ENCODE measurements around the gene RIMS4. TPM values are rescaled to one million over a fixed set of nuclear protein-coding genes. Genes with fewer than 3 reads are reported as not detected.

RIMS4 gene
- total and polyA plus RNA-seq, 7 donors, result 0.01 to 0.73 (median 0.16) TPM

DNA sequence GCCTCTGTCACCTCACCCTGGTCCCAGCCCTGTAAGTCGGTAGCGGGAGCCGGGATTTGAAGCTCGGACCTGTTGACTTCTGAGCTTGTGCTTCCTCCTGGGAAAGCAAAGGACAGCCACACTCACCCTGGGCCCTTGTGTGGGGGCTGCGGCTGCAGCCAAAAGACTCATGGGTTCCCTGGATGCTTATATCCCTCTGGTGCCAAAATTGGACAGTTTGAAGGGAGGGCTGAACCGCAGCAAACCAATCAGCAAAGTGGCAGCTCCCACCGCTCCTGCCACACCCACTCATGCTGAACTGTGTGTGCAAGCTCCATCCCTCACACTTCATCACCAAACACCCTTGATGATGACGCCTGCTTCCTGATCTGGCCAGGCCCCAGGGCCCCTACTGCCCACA is 99.1 kb downstream of the RIMS4 start:
- Histone ChIP-seq H3K4me1 (peaks cover 30% of the 10 kb centered on the region), H3K9me3 (no peaks in the 10 kb centered on the region), H3K36me3 (ENCODE audit: insufficient read depth in 1 of 2, low read depth in 1 of 2) (no peaks in the 10 kb centered on the region), H3K27me3 (ENCODE audit: insufficient read depth in 3 of 3, low read length in 2 of 3) (no peaks in the 10 kb centered on the region), H3K4me3 (no peak overlapping the region), H3K27ac (no peak overlapping the region)
- intact Hi-C loops (cut with DNase I), result no loop called here
- no peak for ATAC-seq
- DNase-seq, result no peak
- WGBS, 3 donors, result 88 to 92% (median 91%) methylated on average over 8 of the region's 8 CpGs
- TF ChIP-seq, protein P1, sequence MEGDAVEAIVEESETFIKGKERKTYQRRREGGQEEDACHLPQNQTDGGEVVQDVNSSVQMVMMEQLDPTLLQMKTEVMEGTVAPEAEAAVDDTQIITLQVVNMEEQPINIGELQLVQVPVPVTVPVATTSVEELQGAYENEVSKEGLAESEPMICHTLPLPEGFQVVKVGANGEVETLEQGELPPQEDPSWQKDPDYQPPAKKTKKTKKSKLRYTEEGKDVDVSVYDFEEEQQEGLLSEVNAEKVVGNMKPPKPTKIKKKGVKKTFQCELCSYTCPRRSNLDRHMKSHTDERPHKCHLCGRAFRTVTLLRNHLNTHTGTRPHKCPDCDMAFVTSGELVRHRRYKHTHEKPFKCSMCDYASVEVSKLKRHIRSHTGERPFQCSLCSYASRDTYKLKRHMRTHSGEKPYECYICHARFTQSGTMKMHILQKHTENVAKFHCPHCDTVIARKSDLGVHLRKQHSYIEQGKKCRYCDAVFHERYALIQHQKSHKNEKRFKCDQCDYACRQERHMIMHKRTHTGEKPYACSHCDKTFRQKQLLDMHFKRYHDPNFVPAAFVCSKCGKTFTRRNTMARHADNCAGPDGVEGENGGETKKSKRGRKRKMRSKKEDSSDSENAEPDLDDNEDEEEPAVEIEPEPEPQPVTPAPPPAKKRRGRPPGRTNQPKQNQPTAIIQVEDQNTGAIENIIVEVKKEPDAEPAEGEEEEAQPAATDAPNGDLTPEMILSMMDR (IDR thresholded peaks at IDR 0.05), result no peak

DNA sequence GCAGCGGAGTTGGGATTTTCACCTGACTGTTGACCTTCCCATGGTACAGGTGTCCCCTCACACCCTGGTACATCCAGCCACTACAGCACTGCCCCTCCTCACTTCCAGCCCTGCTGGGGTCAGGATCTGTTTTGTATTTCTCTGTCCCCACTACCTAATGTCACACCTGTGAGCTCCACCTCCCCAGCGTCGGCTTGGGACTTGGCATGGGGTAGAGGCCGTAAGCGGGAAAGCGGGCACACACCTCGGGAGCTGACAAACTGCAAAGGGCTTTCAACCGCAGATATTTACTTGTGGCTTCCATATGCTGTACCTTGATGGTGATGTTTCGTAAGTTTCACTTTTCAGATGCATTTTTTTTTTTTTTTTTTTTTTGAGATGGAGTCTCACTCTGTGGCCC is 100.5 kb downstream of the RIMS4 start:
- TF ChIP-seq, protein P1 (IDR thresholded peaks at IDR 0.05), result no peak
- Histone ChIP-seq H3K9me3 (no peaks in the 10 kb centered on the region), H3K27me3 (ENCODE audit: insufficient read depth in 3 of 3, low read length in 2 of 3) (no peaks in the 10 kb centered on the region), H3K36me3 (ENCODE audit: insufficient read depth in 1 of 2, low read depth in 1 of 2) (no peaks in the 10 kb centered on the region), H3K4me1 (peaks cover 18% of the 10 kb centered on the region), H3K27ac (no peak overlapping the region), H3K4me3 (no peak overlapping the region)
- DNase-seq, result no peak
- 94 to 96% (median 94%) methylated on average over 9 of the region's 9 CpGs for WGBS, 3 donors
- intact Hi-C loops (cut with DNase I), result no loop called here
- ATAC-seq, result no peak

DNA sequence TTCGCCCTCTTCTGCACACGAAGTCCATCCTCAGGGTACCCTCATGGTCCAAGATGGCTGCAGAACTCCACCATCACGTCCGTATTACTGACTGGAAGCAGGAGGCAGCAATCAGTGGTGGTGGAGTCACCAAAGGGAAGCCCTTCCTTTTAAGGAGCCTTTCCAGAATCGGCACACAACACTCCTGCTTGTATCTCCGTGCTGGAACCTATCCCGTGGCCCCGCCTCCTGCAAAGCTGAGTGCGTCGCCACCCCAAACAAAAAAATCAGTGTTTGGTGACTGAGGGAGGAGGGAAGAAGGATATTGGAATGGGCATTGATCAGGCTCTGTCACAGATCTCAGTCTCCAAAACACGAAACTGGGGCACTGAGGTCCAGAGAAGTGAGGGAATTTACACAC is 101.0 kb downstream of the RIMS4 start:
- Histone ChIP-seq H3K9me3 (no peaks in the 10 kb centered on the region), H3K4me3 (no peak overlapping the region), H3K4me1 (peaks cover 14% of the 10 kb centered on the region), H3K27me3 (ENCODE audit: insufficient read depth in 3 of 3, low read length in 2 of 3) (no peaks in the 10 kb centered on the region), H3K36me3 (ENCODE audit: insufficient read depth in 1 of 2, low read depth in 1 of 2) (no peaks in the 10 kb centered on the region), H3K27ac (no peak overlapping the region)
- 78 to 84% (median 81%) methylated on average over 11 of the region's 11 CpGs for WGBS, 3 donors
- DNase-seq, result no peak
- TF ChIP-seq, protein P1 (IDR thresholded peaks at IDR 0.05), result no peak
- intact Hi-C loops (cut with DNase I), result no loop called here
- ATAC-seq, result no peak

DNA sequence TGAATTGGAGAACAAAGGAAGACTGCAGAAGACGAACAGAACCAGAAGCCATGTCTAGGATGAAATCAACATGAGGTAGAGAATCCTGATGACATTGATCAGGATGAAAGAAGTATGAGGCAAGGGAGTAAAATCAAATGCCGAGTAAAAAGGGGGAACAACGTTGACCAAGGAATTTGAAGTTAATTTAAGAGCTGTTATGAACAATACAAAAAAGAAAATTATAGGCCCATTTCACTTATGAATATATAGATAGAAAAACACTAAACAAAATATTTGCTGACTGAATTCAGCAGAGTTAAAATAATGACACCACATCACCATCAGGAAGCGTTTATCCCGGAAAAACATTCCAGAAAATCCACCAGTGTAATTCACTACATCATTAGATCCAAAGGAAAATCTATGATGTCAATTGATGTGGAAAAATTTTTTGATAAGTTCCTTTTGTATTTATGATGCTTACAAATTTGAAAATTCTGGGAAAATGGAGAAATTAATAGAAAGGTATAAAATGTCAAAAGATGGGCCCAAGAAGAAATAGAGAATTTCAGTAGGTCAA is 103.2 kb downstream of the RIMS4 start:
- H3K27me3 ChIP-seq (ENCODE audit: insufficient read depth in 3 of 3, low read length in 2 of 3), result no peaks in the 10 kb centered on the region

More for the DNA sequence above, 103.2 kb downstream of the RIMS4 start:
- 78 to 84% (median 80%) methylated on average over 5 of the region's 5 CpGs for whole genome bisulfite sequencing, 3 donors
- TF ChIP-seq, protein P1 (IDR thresholded peaks at IDR 0.05), result no peak
- Histone ChIP-seq H3K4me3 (no peak overlapping the region), H3K9me3 (no peaks in the 10 kb centered on the region), H3K4me1 (peaks cover 21% of the 10 kb centered on the region), H3K36me3 (ENCODE audit: insufficient read depth in 1 of 2, low read depth in 1 of 2) (no peaks in the 10 kb centered on the region), H3K27ac (peak overlapping the region; percentile 56)
- DNase-seq, result no peak
- ATAC-seq, result no peak
- intact Hi-C loops (cut with DNase I), result no loop called here
